Measurements from ENCODE around the gene RIPOR3. TPM values are rescaled to one million over a fixed set of nuclear protein-coding genes. Genes with fewer than 3 reads are reported as not detected.

The RIPOR3 gene
- total and polyA plus RNA-seq, 2 experiments from 2014 or later: 3.0 to 4.8 TPM

- no peaks in the 10 kb centered on the region for H3K4me1 ChIP-seq (ENCODE audit: low read depth)
- H3K27ac ChIP-seq: no peak overlapping the region
- DNase-seq (ENCODE audit: low read depth in 1 of 2, low spot score in 1 of 2): no peak
- no peak for TF ChIP-seq CTCF (IDR thresholded peaks at IDR 0.05; ENCODE audit: low read depth, low read length)
- H3K4me3 ChIP-seq: no peak overlapping the region
- no peaks in the 10 kb centered on the region for H3K9me3 ChIP-seq (ENCODE audit: low read depth)
- no peaks in the 10 kb centered on the region for H3K27me3 ChIP-seq
- H3K36me3 ChIP-seq: peaks cover 26% of the 10 kb centered on the region
These were observed 105.7 kb downstream of the RIPOR3 start for GRCh38 chr20:50585678-50586077.

- Histone ChIP-seq H3K4me3 (no peak overlapping the region), H3K27ac (no peak overlapping the region), H3K9me3 (ENCODE audit: low read depth) (no peaks in the 10 kb centered on the region), H3K4me1 (ENCODE audit: low read depth) (no peaks in the 10 kb centered on the region), H3K36me3 (peaks cover 26% of the 10 kb centered on the region), H3K27me3 (no peaks in the 10 kb centered on the region)
- DNase-seq (ENCODE audit: low read depth in 1 of 2, low spot score in 1 of 2): no peak
- TF ChIP-seq CTCF (IDR thresholded peaks at IDR 0.05; ENCODE audit: low read depth, low read length): no peak
These were observed 106.1 kb downstream of the RIPOR3 start for GRCh38 chr20:50585214-50585613.

- Histone ChIP-seq H3K4me1 (ENCODE audit: low read depth) (no peaks in the 10 kb centered on the region), H3K4me3 (no peak overlapping the region), H3K9me3 (ENCODE audit: low read depth) (no peaks in the 10 kb centered on the region), H3K36me3 (peaks cover 28% of the 10 kb centered on the region), H3K27me3 (no peaks in the 10 kb centered on the region), H3K27ac (no peak overlapping the region)
- DNase-seq (ENCODE audit: low read depth in 1 of 2, low spot score in 1 of 2): no peak
- TF ChIP-seq CTCF (IDR thresholded peaks at IDR 0.05; ENCODE audit: low read depth, low read length): no peak
These were observed 106.7 kb downstream of the RIPOR3 start for GRCh38 chr20:50584687-50585086.

GRCh38 chr20:50583442-50584150 is 107.7 kb downstream of the RIPOR3 start:
- Histone ChIP-seq H3K4me3 (no peak overlapping the region), H3K9me3 (ENCODE audit: low read depth) (no peaks in the 10 kb centered on the region), H3K4me1 (ENCODE audit: low read depth) (no peaks in the 10 kb centered on the region), H3K27ac (no peak overlapping the region), H3K27me3 (no peaks in the 10 kb centered on the region), H3K36me3 (peaks cover 38% of the 10 kb centered on the region)
- DNase-seq (ENCODE audit: low read depth in 1 of 2, low spot score in 1 of 2): no peak
- no peak for TF ChIP-seq CTCF (IDR thresholded peaks at IDR 0.05; ENCODE audit: low read depth, low read length)

- no peak overlapping the region for H3K27ac ChIP-seq
- H3K36me3 ChIP-seq: peaks cover 45% of the 10 kb centered on the region
- H3K4me1 ChIP-seq (ENCODE audit: low read depth): no peaks in the 10 kb centered on the region
- no peaks in the 10 kb centered on the region for H3K27me3 ChIP-seq
- no peak for DNase-seq (ENCODE audit: low read depth in 1 of 2, low spot score in 1 of 2)
- H3K9me3 ChIP-seq (ENCODE audit: low read depth): no peaks in the 10 kb centered on the region
- TF ChIP-seq CTCF (IDR thresholded peaks at IDR 0.05; ENCODE audit: low read depth, low read length): no peak
- H3K4me3 ChIP-seq: no peak overlapping the region
These were observed 108.6 kb downstream of the RIPOR3 start for GRCh38 chr20:50582591-50583234.

Measured in cardiac muscle cell (in vitro differentiated cells and primary cell).